GDM1 (cell line): ENCODE measurements around the gene HIPK1.

Experiments
- DNase-seq: peaks from one replicate; lab custom pipeline; 2025; lab: John Stamatoyannopoulos, UW

HIPK1 gene

DNA sequence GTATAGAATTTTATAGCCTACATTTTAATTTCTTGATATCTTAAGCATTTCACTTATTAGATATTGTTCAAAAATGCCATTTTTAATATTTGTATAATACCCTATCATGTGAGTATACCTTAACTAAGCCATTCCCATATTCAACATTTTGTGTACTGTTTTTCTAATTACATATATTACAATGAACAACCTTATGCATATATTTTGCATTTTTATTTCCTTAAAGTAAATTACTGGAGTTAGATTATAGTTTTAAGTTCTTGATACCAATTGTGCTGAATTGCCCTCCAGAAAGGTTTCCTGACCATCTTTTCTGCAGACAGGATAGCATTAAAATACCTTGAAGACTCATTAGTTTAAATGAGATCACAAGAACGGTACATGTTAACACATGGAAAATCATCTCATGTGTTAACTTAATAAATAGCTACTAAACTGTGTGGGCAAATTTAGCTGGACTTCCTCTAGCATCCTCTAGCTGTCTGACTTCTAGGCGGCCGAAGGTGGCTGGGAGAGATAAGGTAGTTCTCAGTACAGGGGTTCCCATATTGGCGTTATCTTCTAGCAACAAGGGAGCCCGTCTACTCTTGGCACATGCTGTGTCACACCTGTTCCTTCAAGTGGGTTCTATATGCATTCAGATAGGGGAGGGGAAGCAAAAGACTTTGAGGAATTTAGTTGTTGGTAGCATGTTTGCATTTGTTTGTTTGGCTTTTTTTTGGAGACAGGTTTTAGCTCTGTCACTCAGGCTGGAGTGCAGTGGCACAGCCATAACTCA is 15.0 kb upstream of the HIPK1 start:
- no peak for DNase-seq

DNA sequence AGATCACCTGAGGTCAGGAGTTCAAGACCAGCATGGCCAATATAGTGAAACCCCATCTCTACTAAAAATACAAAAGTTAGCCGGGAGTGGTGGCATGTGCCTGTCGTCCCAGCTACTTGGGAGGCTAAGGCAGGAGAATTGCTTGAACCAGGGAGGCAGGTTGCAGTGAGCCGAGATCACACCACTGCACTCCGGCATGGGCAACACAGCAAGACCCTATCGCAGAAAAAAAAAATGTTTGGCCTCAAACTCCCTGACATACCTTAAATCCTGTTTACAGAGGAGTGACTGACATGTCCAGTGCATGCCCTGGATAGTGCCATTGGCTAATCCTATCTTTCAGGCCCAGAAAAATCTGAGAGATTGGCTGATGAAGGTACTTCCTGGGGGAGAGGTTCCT is 12.2 kb upstream of the HIPK1 start:
- no peak for DNase-seq

DNA sequence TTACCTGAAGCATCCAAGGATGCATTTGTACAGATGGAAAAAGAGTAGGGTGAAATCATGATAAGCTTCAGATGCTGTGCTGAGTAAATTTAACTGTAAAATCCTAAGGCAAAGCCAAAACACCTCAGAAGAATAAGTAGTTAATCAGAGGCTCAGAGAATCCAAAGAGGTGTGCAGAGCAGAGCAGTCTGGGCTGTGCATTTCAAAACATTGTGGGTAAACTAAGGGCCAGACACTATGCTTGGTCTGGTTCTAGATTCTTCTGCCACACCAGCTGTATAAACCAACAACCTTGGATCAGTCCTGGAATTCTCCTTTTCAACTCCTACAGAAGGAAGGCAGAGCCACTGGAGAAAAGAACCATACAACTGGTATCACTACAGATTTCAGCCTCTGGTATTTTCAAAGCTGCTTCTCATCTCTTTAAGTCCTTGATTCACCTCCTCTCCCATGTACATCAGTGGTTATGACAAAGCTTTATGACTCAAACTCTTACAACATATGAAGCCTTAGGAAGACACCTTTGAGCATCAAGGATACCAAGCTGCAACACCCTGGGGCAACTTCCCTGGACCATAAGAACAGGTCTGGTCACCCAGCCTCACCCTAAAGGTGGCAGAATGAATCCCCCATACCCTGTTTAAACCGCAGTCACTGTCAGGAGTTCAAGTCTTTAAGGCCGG is 11.6 kb upstream of the HIPK1 start:
- no peak for DNase-seq

DNA sequence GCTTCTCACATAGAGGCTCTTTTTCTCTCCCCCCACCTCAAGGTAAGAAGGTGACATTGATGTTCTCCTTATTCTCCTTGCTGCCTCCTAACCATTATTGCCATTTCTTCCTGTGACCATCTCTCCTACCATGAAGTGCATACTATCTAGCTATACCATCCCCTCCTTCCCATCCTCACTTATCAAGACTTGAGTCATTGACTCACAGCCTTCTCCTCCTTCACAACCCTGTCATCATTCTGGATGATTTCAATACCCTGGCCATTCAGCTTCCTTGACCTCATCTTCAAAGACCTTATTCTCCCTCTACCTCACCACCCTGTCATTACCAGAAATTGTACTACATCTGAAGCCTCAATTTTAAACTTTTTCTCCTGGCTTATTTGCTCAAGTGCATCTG is 10.9 kb upstream of the HIPK1 start:
- DNase-seq = no peak

DNA sequence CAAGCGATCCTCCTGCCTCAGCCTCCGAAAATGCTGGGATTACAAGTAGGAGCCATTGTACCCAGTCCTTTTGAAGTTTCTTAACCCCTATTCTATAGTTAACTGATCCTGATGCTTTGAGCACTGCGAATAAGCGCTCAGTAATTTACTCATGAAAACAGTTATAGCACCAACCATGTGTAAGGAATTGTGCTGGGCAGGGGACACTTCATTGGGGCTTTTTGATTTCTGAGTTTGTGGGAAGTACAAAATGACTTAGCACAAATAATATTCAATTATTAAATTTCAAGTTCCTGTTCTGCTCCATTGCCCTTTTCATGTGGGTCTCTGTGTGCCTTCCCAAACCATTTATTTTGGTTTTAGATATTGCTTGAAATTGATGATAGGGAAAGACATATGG is 6.2 kb upstream of the HIPK1 start:
- no peak for DNase-seq

DNA sequence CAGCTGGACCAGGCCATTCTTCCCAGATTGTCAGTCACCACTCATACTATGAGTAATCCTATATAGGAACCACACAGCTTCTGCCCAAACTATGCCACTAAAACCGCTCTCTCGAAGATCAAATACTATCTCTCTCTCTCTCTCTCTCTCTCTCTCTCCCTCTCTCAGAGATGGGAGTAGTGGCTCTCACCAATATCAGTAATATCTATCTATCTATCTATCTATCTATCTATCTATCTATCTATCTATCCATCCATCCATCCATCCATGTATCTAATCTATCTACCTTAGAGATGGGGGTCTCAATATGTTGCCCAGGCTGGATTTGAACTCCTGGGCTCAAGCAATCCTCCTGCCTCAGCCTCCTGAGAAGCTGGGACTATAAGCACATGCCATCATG is 4.7 kb upstream of the HIPK1 start:
- no peak for DNase-seq

DNA sequence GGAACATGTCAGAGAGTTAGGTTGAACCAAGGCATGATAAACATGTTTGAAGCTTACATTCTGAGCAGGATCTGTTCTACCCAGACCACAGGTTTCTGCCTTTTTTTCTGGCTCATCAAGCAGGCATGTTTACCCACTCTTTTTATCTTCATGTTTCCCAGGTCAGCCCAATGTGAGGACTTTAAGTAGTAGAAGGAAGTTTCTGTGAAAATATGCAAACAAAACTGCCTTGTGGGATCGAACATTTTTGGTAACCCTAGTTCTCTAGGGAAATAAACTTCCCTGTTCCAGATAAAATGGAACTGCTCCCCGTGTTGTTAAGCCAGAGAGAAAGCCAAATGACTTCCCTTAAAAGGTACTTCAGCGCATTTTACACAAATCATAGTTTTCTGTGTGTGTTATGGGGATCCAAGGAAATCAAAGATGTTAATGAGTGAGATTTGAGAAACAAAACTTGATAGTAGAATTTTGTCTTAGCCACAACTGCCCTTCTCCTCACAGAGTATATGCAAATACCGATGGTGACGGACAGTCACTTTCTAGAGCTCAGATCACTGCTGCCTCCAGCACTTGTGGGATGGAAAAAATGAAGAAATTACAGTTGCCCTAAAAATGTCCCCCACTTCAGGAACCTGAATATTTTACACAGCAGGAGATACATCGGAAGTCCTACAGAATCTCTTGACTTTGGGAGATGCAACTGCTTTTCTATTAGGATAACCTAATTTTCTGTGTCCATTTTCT is 765 bp upstream of the HIPK1 start:
- no peak for DNase-seq

DNA sequence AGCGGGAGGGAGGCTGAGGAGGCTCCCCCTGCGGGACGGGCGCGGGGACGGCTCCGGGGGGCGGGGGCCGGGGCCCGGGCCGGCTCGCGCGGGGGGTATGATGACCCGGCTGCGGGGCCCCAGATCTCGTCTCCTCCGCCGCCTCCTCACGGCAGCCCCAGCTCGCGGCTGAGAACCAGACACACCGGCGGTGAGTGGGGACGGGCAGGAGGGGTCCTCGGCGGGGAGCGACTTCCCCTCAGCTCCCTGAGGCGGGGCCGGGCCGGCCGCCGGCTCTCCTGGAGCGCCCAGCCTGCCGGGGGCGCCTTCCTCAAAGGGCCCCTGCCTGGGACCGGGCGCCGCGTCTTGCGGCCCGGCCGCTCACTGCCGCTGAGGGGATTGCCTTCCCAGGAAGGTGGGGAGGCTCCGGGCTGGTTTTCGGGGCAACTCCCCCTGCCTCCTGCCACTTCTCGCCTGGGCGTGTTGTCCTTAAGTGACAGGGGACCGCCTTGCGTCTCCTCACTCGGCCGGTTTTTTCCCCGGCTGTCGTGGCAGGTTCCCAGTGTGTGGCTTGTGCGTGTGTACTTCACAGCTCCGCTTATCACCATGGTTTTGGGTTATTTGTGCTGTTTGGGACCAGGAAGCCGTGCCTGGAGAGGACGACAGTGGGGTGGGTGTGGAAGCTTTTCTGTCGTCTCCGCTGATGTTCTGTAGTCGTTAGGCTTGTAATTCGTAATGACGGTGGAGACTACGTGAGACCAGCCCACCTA is 800 bp downstream of the HIPK1 start:
- no peak for DNase-seq

DNA sequence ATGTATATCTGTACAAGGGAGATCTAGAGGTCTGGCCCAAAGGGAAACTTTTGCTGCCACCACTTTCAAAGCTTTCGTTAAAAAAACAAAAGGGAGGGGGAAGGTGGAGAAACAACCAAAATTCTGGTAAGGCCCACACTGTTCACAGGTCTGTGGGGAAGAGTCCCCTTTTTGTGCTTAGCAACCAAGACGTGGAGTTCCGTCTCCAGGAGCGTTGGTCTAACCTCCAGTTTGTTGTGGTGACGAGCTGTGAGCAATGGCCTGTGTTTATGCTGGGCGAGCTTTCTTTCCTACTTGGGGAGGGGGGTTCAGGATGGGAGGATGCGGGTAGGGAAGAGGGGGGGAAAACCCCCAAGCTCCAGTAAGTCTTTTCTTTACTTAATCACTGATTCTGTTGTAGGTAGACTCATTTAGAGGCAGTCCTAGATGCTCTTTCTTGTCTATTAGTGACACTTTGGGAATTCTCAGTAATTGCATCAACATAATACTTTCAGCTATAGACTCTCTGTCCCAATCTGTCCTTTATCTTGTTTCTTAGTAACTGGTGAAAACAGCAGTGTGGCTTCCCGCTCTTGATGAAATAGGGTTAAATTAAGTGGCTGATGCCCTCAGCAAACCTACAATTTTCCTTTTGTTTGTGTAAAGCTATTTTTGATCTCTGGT is 1.5 kb downstream of the HIPK1 start:
- DNase-seq = peak; percentile 4

DNA sequence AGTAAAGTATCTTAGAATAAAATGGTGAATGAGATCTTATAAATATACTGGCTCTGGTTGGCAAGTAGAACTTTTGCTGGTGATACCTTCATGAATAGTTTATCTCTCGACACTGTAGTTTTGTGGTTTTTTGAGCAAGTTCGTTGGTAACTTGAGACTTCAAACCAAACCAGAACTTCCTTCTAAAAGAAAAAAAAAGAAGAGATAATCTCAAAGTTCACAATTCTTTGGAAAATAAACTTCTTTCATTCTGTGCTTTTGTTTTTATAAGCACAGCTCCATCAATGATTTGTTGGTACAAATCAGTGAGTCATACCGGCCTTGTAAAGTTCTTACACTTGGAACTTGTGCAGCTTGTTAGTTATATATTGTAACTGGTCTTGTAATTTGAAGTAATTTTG is 2.3 kb downstream of the HIPK1 start:
- peak; percentile 23 for DNase-seq

DNA sequence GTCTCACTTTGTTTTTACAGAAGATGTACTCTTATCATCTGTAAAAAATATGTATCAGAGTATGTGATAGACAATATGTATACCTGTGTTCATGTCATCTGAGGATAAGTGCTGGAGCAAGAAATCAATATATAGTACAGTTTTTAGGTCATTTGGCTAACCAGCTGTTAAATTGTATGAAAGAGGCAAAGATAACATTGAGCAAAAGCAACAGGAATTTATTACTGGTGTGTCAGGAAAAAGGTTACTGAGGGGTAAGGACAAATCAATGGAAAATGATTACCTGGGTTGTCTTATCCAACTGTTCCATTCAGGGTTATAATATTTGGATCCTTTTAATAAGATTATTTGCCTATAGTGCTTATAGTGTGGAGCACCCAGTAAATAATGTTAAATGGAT is 4.9 kb downstream of the HIPK1 start:
- DNase-seq = no peak

DNA sequence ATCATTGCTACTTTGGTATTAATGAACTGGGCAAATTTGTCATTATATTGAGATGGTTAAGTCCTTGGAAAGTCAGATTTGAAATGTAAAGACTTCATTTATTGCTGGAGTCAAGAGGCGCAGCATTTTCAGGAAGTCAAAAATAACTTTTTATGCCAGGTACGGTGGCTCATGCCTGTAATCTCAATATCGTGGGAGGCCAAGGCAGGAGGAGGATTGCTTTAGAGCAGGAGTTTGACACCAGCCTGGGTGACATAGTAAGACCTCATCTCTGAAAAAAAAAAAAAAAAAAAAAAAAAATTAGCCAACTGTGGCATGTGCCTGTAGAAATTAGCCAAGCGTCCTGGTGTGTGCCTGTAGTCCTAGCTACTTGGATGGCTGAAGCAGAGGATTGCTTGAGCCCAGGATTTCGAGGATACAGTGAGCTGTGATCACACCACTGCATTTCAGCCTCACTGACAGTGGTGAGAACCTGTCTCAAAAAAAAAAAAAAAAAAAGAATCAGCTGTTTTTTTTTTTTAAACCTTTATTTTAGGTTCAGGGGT is 5.5 kb downstream of the HIPK1 start:
- no peak for DNase-seq

DNA sequence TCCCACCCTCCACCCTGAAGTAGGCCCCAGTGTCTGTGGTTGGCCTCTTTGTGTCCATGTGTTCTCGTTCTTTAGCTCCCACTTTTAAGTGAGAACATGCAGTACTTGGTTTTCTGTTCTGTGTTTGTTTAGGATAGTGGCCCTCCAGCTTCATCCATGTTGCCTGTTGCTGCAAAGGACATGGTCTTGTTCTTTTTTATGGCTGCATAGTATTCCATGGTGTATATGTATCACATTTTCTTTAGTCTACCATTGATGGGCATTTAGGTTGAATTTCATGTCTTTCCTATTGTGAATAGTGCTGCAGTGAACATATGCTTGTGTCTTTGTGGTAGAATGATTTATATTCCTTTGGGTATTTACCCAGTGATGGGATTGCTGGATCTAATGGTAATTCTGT is 6.1 kb downstream of the HIPK1 start:
- DNase-seq = no peak

DNA sequence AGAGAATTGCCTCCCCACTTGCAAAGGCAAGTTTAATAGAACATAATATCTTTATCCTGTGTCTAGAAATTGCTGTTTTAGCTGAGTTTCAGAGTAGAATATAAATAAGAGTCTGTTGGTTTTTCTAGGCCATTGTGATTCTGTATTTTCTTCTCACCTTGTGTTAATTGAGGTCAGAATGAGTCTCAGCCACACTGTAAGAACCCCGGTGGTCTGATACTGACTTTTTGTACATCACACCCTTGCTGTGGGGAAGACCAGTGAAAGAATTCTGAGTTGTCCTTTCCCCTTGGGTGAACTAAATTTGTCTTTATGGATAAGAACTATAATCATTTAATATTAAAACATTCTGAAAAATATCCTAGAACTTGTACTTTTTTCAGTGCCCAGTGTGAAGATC is 6.8 kb downstream of the HIPK1 start:
- no peak for DNase-seq

DNA sequence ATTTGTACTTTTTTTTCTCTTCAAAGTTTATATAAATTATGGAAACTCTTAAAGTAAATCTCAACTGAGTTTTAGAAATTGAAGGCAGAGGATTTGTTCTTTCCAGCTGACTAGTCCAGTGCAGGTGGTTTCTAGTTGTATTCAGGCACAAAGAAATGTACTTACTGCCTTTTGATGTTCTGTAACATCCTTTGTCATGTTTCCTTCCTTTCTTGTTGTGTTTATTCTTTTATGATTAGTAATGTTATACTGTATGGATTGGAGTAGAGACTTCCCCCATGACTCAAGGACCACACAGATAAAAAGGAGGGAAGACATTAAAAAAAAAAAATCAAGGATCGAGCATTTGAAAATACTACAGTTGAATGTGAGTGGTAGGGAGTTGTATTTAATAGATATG is 8.0 kb downstream of the HIPK1 start:
- DNase-seq = no peak

DNA sequence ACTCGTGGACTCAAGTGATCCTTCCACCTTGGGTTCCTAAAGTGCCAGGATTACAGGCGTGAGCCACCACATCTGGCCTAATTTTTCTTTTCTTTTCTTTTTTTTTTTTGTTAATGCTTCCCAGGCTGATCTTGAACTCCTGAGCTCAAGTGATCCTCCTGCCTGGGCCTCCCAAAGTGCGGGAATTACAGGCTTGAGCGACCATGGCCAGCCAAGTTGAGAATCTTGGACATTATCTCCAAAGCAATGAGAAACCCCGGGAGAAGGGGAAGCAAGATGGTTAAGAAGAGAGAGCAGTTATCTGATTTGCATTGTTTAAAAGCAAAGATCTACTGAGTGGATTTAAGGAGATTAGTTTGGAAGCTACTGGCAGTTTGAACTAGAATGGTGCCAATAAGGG is 9.1 kb downstream of the HIPK1 start:
- no peak for DNase-seq

DNA sequence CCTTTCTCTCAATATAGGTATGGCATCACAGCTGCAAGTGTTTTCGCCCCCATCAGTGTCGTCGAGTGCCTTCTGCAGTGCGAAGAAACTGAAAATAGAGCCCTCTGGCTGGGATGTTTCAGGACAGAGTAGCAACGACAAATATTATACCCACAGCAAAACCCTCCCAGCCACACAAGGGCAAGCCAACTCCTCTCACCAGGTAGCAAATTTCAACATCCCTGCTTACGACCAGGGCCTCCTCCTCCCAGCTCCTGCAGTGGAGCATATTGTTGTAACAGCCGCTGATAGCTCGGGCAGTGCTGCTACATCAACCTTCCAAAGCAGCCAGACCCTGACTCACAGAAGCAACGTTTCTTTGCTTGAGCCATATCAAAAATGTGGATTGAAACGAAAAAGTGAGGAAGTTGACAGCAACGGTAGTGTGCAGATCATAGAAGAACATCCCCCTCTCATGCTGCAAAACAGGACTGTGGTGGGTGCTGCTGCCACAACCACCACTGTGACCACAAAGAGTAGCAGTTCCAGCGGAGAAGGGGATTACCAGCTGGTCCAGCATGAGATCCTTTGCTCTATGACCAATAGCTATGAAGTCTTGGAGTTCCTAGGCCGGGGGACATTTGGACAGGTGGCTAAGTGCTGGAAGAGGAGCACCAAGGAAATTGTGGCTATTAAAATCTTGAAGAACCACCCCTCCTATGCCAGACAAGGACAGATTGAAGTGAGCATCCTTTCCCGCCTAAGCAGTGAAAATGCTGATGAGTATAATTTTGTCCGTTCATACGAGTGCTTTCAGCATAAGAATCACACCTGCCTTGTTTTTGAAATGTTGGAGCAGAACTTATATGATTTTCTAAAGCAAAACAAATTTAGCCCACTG is 11.5 kb downstream of the HIPK1 start:
- DNase-seq = peak; percentile 28

DNA sequence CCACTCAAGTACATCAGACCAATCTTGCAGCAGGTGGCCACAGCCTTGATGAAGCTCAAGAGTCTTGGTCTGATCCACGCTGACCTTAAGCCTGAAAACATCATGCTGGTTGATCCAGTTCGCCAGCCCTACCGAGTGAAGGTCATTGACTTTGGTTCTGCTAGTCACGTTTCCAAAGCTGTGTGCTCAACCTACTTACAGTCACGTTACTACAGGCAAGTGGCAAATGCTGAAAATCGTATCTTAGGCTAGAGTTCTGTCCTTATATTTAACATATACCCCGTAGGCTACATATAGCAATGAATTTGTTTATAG is 12.1 kb downstream of the HIPK1 start:
- no peak for DNase-seq

DNA sequence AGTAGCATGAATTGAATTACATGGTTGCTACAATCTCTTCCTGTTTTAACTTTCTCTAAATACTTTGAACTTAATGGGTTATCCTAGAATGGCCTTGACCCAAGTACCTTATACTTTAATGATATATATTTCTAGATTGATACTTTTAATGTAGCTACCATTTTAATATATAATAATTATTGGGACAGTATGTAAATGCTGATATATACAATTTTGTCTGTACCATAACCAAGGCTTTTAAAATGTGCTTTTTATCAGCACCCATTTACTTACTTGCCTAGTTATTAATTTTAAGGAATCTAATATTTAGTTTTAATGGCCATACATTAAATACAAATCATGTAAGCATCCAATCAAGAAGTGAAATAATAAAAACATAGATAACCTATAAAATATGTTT is 13.4 kb downstream of the HIPK1 start:
- DNase-seq = no peak

DNA sequence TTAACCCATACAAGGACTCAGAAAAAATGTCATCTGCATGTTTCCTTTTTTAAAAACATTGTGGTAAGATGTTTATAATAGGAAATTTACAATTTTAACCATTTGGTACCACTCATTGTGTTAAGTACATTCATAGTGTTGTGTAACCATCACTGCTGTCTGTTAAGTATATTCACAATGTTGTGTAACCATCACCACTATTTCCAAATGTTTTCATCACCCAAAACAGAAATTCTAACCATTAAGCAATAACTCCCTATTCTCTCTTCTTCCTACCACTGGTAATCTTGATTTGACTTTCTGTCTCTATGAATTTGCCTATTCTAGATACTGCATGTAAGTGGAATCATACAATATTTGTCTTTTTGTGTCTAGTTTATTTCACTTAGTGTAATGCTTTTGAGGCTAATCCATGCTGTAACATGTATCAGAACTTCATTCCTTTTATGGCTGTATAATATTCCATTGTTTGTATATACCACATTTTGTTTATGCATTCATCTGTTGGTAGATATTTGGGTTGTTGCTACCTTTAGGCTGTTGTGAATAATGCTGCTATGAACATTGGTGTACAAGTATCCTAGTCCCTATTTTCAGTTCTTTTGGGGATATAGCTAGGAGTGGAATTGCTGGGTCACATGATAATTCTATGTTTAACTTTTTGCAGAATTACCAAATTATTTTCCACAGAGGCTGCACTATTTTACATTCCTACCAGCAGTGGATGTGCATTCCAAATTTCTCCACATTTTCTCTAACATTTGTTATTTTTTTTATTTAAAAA is 14.1 kb downstream of the HIPK1 start:
- DNase-seq = no peak
